NCI-H1694 treated with DMSO at 0.1 percent for 48 hours (cell line): ENCODE measurements around the gene CCDC87.
"Not testable (repeated sequence)": the region's sequence is repeated elsewhere in the genome, so short reads cannot be mapped to it uniquely, and the experiment has no call there.

ENCODE experiments used
- DNase-seq: peaks from one replicate; lab custom pipeline; 2025; lab: John Stamatoyannopoulos, UW

The CCDC87 gene

DNA sequence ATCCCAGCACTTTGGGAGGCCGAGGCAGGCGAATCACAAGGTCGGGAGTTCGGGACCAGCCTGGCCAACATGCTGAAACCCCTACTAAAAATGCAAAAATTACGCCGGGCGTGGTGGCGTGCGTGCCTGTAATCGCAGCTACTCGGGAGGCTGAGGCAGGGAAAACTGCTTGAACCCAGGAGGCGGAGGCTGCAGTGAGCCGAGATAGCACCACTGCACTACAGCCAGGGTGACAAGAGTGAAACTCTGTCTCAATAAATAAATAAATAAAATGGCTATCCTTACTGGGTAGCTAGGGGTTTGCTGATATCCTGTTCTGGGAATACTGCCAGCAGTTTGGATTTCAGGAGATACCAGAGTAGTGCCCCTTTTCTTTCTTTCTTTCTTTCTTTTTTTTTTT lies 21.2 kb upstream of the CCDC87 start:
- no peak for DNase-seq

DNA sequence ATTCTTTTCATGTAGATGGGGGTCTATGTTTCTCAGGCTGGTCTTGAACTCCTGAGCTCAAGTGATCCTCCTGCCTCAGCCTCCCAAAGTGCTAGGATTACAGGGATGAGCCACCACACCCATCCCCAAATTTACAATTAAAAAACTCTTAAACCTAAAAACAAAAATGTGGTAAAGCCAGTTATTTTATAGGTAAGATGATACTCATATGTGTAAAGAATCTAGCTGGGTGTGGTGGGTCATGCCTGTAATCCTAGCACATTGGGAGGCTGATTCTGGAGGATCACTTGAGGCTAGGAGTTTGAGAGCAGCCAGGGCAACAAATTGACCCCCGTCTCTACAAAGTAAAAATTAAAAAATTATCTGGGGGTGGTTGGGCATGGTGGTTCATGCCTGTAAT lies 19.6 kb upstream of the CCDC87 start:
- DNase-seq: no peak

DNA sequence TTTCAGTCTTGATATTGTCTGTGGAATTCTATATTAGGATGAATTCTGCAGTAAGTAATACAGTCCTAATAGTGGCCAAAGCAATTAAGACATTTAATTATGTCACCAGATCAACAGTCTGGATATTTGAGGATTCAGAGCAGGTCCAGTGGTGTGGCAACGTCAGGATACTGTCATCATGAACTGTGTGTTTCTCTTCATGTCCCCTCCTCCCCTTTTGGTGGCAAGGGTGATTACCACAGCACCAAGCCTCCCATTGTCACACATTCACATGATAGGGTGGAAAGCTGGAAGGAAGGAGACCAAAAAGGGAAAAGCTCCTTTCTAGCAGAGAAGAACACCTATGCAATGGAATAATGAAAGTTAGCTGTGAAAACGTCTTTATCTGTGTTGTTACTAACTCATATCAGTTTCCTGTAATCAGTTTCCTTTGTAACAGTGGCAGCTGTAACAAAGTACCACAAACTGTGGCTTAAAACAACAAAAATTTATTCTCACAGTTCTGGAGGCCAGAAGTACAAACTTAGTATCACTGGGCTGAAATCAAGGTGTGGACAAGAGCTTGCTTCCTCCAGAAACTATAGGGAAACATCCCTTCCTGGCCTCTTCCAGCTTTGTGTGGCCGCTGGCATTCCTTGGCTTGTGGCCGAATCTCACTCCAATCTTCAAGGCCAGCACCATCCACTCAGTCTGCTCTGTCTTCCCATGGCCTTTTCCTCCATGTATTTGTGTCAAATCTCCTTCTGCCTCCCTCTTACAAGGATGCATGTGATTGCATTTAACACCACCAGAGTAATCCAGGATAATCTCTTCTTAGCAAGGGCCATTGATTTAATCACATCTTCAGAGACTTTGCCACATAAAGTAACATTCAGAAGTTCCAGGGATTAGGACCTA lies 17.1 kb upstream of the CCDC87 start:
- DNase-seq: no peak

DNA sequence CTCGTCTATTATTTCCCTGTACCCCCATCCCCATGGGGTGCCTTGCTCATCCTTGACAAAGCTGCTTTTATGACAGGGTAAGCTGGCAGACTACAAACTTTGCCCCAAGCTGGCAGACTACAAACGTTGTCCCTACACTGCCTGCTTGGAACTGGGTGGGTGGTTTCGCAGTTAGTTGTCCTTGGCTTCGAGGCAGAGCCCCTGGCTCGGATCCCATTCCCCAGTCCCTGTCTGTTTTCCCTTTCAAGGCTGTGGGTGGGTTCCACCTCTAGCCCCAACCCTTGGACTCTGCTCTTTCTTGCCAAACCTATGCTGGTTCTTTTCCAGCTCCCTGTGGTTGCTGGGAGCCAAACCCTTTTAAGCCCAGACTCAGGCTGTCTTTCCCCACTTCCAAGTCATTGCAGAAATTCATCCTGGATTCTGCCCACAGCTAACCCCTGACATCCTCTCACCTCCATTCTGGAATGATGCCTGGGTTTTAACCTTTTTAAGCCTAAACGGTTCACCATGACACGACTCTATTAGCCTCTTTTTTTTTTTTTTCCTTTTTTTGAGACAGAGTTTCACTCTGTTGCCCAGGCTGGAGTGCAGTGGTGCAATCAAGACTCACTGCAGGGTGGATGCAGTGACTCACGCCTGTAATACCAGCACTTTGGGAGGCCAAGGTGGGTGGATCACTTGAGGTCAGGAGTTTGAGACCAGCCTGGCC lies 14.4 kb upstream of the CCDC87 start:
- DNase-seq: peak; percentile 6

DNA sequence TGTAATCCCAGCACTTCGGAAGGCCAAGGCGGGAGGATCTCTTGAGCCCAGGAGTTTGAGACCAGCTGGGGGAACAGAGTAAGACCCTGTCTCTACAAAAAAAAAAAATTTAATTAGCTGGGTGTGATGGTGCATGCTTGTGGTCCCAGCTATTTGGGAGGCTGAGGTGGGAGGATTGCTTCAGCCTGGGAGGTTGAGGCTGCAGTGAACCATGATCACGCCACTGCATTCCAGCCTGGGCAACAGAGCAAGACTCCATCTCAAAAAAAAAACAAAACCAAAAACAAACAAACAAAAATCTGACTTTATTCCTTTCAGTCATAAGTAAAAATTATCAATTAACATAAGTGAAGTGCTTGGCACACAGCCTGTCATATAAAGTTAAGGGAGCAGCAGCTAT lies 13.7 kb upstream of the CCDC87 start:
- not testable (repeated sequence) for DNase-seq

DNA sequence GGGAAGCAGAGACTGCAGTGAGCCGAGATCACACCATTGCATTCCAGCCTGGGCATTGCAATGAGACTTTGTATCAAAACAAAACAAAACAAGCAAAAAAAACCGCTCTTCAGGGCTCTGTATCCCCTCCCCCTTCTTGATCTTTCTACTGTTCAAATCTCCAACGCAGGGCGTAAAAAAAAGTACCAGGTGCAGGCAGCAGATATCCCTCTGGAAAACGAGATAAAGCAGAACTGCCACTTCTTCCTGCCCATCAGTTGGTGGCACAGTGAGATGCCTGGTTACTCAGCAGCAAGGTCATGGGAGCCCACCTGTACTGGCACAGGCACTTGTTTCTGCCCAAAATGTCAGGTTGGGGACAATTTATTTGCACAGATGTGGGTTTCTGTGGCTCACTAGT lies 11.3 kb upstream of the CCDC87 start:
- no peak for DNase-seq

DNA sequence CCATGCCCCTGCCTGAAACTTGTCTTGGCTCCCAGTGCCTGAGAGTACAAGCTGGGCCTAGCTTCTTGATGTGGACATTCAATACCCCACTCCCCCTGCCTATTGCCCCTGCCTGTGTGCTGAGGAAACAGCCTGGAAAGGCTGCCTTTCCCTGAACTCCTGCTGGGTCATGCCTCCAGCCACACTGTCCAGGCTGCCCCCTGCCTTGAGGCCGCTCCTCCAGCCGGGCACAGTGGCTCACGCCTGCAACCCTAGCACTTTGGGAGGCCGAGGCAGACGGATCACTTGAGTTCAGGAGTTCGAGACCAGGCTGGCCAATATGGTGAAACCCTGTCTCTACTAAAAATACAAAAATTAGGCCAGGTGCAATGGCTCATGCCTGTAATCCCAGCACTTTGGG lies 10.2 kb upstream of the CCDC87 start:
- DNase-seq: no peak

DNA sequence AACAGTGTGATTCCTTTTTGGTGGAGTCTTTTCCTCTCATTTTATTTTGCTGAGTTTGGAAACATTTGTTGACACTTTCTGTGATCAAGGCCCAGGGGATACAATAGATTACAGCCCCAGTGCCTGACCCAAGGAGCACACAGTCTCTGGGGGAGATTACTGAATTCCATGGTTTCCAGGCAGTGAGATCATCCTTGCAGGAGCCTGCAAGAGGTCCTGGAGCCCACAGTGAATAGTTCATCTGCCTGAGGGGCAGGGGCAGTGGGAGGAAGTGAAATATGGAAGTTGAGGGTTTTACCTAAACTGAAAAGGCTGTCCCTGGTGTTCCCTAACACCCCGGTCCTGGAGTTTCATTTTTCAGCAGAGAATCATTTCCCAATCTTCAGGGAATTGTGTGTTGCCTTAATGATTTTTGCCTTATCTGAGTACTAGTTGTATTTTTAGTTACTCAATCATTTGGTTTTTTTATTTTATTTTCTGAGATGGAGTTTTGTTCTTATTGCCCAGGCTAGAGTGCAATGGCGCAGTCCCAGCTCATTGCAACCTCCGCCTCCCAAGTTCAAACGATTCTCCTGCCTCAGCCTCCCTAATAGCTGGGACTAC lies 7.9 kb upstream of the CCDC87 start:
- DNase-seq: no peak

DNA sequence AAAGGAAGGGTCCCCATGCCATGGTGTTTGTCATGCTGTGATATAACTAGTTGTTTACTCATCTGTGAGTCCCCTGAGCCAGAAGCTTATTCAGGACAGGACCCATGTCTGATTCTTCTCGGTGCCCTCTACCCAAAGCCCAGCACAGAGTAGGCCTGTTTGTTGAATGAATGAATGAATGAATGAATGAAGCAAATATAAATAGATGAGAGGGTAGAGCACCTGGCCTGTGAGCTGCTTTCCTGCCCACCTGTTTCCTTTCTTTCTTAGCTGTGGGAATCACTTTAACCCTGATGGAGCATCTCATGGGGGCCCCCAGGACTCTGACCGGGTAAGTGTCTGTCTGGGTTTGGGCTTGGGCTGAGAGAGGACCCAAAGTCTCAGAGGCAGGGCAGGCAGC lies 7.4 kb upstream of the CCDC87 start:
- no peak for DNase-seq

DNA sequence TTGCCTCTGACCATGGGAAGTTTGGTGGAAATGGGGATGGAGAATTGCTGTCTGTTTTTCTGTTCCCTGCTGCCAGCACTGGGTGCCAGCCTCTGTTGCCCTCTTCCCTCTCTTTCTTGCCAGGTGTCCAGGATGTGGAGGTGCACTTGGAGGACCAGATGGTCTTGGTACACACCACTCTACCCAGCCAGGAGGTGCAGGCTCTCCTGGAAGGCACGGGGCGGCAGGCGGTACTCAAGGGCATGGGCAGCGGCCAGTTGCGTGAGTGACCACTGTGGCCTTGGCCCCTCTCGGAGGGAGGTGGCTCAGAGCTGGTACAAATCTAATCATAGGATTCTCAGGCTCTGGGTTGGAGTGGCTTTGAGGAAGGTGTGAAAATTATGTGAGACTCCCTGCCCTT lies 6.1 kb upstream of the CCDC87 start:
- DNase-seq: no peak

DNA sequence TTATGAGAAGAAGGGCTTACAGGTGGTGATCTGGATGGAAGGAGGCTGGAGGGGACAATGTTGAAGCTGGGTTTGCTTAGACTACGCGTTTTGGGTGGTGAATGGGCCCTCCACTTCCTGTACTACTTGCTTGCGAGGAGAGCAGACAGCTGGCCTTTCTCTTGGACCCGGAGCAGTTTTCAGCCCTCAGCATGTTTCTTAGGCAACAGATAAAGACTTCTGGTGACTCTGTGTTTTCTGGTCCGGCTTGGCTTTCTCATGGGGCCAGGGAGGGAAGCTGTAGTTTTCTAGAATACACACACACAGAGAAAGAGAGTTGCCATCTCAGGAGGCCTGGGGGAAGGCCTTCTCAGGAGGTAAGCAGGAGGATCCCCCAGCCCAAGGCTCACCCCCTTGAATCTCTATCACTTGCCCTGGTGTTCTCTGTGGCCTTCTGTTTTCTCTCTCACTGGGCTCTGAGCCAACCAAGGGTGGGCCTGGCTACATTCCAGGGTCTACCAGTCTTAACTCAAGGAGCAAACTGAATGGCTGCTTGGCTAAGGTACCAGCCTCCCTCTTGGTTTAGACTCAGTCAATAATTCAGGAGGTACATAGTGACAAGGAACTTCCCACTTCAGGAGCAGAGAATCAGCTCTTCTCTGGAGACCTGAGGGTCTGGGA lies 2.5 kb upstream of the CCDC87 start:
- no peak for DNase-seq

DNA sequence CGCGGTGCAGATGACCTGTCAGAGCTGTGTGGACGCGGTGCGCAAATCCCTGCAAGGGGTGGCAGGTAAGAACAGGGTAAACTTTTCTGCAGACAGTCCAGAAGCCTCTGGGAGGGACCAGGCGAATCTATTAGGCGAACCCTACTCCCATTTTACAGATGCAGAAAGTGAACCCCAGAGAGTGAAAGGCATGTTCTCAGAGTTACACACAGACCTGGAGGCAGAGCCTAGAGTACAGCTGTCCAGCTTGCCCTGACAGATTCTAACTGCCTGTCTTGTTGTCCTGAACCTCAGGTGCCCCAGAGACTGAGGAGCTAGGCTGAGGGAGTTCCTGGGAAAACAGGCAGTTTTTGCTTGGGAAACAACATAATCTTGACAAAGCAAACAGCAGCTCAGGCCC lies 787 bp upstream of the CCDC87 start:
- DNase-seq: no peak

DNA sequence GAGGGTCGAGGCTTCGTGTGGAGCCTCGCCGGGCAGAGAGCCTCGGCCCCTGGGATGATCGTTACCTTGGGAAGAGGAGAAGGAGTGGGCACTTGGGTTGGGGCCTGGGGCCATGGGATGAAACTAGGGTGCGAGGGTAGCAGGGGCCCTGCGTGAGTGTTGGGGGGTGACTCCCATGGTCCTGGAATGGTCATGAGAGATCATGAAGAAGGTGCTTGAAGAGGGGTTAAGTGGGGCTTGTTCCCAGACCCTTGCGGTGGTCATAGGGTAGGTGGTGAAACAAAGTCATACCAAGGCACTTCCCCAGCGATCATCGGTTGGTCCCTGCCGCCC lies 406 bp upstream of the CCDC87 start:
- no peak for DNase-seq

DNA sequence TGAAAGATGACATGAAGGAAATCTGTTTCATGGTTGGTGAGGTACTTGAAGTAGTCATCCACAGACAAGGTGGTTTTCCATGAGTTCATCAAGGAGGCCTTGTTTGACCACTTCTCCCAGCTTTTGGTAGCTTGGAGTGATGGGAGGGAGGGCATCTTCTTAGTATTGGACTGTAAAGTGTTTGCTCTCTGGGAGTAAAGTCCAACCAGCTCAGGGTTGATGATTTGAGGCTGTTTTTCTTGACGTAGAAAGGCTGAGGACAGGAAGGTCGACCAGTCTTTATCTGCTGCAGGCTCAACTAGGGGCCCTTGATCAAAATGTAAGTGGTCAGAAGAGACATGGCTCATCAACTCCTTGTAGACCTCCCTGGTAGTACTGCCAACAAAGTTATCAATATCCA lies 1.7 kb downstream of the CCDC87 start:
- DNase-seq: no peak

DNA sequence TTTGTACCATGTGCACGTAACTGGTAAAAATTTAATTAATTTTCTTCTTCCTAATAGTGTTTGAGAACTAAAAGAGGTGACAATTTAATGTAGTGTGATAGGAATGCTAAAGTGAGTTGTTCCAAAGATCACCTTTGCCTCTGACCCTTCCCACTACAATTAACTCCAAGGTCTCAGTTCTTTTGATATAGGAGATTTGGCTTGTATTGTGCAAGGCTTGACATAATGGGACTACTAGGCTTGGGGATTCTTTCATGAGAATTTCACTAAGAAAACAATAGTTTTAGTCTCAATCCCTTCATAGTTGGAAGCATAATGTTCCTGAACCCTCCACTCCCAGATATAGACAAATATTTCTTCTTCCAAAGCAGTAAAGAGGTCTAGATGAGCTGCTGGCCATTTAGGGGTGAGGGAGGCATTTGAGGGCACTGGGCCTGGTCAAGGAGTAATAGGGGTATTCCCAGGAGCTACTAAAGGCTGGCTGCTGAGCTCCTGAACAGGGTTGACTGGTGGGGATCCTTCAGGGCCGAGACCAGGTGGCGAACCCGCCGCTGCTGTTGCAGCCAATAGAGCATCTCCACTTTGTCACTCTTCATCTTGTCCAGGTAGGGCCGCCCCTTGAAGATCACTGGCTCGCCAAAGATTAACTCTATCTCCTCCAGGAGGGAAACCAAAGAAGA lies 2.7 kb downstream of the CCDC87 start:
- DNase-seq: no peak

DNA sequence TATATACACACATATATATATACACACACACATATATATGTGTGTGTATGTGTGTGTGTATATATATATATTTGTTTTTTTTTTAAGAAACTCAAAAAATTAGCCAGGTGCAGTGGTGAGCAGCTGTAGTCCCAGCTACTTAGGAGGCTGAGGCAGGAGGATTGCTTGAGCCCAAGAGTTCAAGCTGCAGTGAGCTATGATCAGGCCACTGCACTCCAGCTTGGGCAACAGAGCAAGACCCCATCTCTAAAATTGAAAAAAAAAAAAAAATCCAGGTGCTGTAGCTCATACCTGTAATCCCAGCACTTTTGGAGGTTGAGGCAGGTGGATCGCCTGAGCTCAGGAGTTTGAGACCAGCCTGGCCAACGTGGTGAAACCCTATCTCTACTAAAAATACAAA lies 3.5 kb downstream of the CCDC87 start:
- not testable (repeated sequence) for DNase-seq

DNA sequence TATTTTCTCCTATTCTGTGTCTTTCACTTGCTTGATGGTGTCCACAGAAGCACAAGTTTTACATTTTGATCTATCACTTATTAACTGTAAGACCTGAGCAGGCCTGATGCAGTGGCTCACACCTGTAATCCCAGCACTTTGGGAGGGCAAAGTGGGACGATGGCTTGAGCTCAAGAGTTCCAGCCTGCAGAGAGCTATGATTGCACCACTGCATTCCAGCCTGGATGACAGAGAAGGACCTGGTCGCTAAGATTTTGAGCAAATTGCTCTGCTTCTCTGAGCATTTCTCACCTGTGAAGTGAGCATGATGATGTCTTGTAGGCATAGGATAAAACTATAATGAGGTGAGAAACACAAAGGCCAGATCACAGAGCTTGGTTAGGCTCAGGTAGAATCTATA lies 6.7 kb downstream of the CCDC87 start:
- no peak for DNase-seq

DNA sequence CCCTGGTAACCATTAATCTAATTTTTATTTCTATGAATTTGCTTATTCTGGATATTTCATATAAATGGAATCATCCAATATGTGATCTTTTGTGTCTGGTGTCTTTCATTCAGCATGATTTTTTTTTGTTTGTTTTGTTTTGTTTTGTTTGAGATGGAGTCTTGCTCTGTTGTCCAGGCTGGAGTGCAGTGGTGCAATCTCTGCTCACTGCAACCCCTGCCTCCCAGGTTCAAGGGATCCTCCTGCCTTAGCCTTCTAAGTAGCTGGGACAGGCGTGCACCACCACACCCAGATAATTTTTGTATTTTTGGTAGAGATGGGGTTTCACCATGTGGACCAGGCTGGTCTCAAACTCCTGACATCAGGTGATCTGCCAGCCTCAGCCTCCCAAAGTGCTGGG lies 7.4 kb downstream of the CCDC87 start:
- DNase-seq: not testable (repeated sequence)

DNA sequence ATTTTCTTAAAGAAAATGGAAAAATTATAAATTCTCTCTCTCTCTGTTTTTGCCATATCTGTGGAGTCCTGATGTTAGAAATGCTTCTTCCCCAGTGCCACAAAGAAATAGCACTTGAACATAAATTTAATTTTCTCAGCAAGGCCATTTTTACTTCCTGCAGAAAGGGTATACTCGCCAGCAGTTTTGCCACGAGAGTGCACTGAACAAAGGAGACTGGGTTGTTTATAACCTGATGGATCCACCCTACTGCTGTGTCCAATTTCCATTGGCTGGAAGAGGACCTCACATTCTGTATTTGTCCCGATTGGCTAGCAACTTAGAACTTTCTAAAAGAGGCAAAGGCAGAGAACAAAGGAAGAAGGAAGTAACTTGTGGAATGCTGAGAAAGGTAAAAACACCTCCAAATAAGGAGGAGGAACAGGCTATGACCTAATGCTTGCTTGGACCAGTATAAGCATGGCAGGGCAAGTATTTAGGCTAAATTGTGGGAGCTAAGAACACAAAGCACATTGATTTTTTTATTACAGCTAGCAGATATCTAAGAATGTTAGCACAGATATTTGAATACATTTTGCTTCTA lies 10.2 kb downstream of the CCDC87 start:
- DNase-seq: not testable (repeated sequence)

DNA sequence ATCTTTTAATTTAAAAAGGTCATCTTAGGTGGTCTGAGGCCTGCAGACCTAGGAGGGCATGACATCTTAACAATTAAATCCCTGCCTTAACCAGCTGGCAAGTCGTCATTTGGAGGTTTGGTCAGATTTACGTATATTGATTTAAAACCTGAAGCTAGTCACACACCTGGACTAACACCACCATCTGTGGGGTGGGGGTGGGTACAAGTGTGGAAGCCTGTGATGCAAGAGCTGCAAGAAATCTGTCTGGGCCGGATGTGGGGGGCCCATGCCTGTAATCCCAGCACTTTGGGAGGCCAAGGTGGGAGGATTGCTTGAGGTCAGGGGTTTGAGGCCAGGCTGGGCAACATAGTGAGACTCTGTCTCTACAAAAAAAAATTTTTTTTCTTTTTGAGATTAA lies 11.6 kb downstream of the CCDC87 start:
- no peak for DNase-seq

DNA sequence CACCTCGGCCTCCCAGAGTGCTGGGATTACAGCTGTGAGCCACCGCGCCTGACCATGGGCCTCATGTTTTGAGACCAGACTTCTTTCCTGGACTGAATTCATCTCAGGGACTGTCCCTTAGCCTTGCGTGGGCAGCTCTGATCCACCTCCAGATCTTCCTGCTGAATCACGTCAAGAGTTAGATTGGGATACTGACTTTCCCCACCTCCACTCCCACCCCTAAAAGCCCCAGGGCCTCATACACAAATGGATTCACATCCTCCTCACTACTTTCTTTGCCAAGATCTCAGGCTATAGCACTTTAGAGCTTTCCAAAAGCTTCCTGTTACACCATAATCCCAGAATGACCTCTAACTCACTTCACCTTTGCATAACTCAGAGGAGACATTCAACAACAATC lies 12.1 kb downstream of the CCDC87 start:
- no peak for DNase-seq
